GM21528 (cell line): ENCODE results near the gene STAB1.

Experiments used
- ATAC-seq: cut with Tn5 transposase; IDR thresholded peaks from one replicate; pipeline ENCODE4 v1.9.1; 2021; ENCODE audit warnings: mild to moderate bottlenecking, moderate library complexity; ENCODE audit not compliant: unreplicated experiment, low FRiP score

Gene STAB1

GRCh38 chr3:52458770-52459545 lies 36.2 kb upstream of the STAB1 start:
- no peak for ATAC-seq

- ATAC-seq: no peak
Observed at GRCh38 chr3:52461874-52462273, 33.3 kb upstream of the STAB1 start.

- ATAC-seq: no peak
Observed at GRCh38 chr3:52463416-52463815, 31.7 kb upstream of the STAB1 start.

GRCh38 chr3:52468336-52468735 lies 26.8 kb upstream of the STAB1 start:
- ATAC-seq: no peak

GRCh38 chr3:52469001-52469400 lies 26.1 kb upstream of the STAB1 start:
- ATAC-seq: no peak

- ATAC-seq: no peak
Observed at GRCh38 chr3:52470920-52471319, 24.2 kb upstream of the STAB1 start.

GRCh38 chr3:52471371-52472238 lies 23.5 kb upstream of the STAB1 start:
- ATAC-seq: no peak

- ATAC-seq: no peak
Observed at GRCh38 chr3:52472239-52473000, 22.7 kb upstream of the STAB1 start.

- ATAC-seq: no peak
Observed at GRCh38 chr3:52473026-52473425, 22.1 kb upstream of the STAB1 start.

GRCh38 chr3:52477076-52477795 lies 17.9 kb upstream of the STAB1 start:
- no peak for ATAC-seq

- no peak for ATAC-seq
Observed at GRCh38 chr3:52477796-52478095, 17.4 kb upstream of the STAB1 start.

- no peak for ATAC-seq
Observed at GRCh38 chr3:52479037-52479876, 15.9 kb upstream of the STAB1 start.

GRCh38 chr3:52479877-52480575 lies 15.1 kb upstream of the STAB1 start:
- no peak for ATAC-seq

GRCh38 chr3:52480768-52481715 lies 14.1 kb upstream of the STAB1 start:
- ATAC-seq: no peak

GRCh38 chr3:52481819-52482521 lies 13.2 kb upstream of the STAB1 start:
- ATAC-seq: no peak

- no peak for ATAC-seq
Observed at GRCh38 chr3:52483081-52483480, 12.1 kb upstream of the STAB1 start.
